22Rv1 (cell line): ENCODE results near the gene ACSS3.
"Not testable (repeated sequence)": the region's sequence is repeated elsewhere in the genome, so short reads cannot be mapped to it uniquely, and the experiment has no call there.

Source experiments
- H3K27ac ChIP-seq: fragments of 450-650 bp; 2 replicates; pipeline ENCODE4 v1.5.1; 2017
- ZFX ChIP-seq: fragments of 450-650 bp; IDR thresholded peaks from 2 replicates; pipeline ENCODE4 v1.6.1; 2017; ENCODE audit warnings: antibody characterized with exemption, borderline replicate concordance
- TF ChIP-seq, protein P1 (sequence below): fragments of 450-650 bp; IDR thresholded peaks from 2 replicates; pipeline ENCODE4 v1.5.1; 2017; ENCODE audit warnings: mild to moderate bottlenecking

Gene ACSS3

DNA sequence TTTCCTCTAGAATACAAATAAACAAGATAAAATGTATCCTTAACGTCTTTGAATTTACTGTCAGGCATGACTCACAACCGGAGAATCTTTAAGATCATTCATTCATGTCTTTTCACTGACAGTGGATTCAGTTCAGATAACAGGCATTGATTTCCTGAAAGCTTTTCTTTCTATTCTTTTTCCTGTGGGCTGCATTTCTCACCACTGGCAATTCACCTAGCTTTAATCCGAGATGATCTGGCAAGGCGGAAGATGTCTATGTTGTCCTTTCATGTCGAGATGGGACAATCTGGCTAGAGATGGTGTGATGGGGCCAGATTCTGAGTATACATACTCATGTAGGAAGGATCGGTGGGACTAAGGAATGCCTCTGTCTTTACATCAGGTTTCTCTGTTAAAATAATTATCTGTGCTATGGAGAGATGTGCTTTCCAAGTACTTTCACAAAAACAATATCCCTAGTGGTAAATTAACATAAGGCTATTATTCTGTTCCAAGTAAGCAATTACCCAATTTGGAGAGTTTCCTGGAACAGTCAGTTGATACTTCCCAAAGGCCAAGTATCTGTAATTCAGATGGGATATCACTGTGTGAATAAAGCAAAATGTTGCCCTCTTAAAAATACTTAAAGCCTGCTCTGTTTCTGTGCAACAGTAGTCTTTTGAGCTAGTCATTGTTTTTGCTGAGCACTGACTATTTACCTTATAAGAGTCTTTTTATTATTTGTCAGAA, 17.8 kb downstream of the ACSS3 start:
- TF ChIP-seq, protein P1, sequence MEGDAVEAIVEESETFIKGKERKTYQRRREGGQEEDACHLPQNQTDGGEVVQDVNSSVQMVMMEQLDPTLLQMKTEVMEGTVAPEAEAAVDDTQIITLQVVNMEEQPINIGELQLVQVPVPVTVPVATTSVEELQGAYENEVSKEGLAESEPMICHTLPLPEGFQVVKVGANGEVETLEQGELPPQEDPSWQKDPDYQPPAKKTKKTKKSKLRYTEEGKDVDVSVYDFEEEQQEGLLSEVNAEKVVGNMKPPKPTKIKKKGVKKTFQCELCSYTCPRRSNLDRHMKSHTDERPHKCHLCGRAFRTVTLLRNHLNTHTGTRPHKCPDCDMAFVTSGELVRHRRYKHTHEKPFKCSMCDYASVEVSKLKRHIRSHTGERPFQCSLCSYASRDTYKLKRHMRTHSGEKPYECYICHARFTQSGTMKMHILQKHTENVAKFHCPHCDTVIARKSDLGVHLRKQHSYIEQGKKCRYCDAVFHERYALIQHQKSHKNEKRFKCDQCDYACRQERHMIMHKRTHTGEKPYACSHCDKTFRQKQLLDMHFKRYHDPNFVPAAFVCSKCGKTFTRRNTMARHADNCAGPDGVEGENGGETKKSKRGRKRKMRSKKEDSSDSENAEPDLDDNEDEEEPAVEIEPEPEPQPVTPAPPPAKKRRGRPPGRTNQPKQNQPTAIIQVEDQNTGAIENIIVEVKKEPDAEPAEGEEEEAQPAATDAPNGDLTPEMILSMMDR, result no peak
- no peak for TF ChIP-seq ZFX
- H3K27ac ChIP-seq, result no peak overlapping the region

DNA sequence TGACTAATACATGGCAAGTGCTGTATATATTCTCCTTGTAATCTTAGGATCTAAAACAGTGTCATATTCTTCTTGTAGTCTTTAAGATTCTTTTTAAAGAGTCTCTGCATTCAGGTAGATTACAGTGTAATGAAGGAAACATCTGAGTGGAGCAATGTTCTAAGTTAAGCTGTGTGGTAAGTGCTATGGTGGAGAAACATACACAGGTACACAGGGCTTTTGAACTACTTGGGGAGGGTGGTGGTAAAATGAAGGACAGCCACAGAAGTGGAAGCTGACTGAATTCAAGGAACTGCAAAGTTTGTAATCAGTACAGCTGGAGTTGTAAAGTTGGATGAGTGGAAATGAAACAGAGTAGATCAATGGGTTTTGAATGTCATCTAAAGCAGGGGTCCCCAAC, 27.8 kb downstream of the ACSS3 start:
- TF ChIP-seq, protein P1, result no peak
- TF ChIP-seq ZFX, result no peak
- H3K27ac ChIP-seq, result no peak overlapping the region

DNA sequence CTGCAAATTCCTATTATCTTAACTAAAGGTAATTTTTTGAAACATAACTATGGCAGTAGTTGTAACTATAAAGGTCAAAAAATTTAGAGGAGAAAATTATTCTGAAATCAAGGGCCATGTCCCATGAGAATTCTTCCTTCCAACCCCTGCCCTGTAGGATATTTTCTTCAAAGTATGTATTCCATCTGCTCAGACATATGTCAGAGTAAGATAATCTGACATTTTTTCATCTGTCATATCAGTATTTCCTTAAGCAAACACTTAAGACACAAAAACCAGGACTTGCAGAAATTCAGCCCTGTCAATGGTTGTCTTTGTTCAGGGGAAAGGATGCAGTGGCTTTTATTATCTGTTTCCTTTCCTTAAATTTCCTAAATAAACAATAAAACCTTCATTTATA, 36.3 kb downstream of the ACSS3 start:
- H3K27ac ChIP-seq, result no peak overlapping the region
- TF ChIP-seq, protein P1, result no peak
- no peak for TF ChIP-seq ZFX

DNA sequence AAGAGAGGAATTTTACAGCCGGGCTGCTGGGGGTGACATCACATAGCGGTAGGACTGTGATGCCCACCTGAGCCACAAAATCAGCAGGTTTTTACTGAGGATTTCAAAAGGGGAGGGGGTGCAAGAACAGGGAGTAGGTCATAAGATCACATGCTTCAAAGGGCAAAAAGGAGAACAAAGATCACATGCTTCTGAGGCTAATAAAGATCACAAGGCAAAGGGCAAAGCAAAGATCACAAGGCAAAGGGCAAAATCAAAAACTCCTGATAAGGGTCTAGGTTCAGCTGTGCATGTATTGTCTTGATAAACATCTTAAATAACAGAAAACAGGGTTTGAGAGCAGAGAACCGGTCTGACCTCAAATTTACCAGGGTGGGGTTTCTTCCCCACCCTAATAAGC, 41.2 kb downstream of the ACSS3 start:
- H3K27ac ChIP-seq, result not testable (repeated sequence)

DNA sequence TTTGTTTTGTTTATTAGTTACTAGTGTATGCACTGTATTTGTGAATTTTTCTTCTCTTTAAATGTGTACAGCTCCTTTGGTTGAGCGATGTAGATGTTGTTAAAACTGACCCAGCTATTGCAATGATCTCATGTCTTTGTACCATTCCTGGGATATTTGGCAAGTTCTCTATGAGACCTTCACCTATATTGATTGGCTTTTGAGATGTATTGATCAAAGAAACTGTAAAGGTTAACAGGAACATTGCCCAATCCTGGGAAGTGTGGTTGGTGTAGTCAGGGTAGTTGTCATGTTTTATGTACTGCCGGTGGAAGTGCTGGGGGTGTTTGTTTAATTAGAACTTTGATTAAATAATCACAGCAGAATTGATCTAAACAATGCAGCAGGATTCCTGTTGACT, 43.1 kb downstream of the ACSS3 start:
- TF ChIP-seq ZFX, result no peak
- TF ChIP-seq, protein P1, result no peak
- H3K27ac ChIP-seq, result no peak overlapping the region

DNA sequence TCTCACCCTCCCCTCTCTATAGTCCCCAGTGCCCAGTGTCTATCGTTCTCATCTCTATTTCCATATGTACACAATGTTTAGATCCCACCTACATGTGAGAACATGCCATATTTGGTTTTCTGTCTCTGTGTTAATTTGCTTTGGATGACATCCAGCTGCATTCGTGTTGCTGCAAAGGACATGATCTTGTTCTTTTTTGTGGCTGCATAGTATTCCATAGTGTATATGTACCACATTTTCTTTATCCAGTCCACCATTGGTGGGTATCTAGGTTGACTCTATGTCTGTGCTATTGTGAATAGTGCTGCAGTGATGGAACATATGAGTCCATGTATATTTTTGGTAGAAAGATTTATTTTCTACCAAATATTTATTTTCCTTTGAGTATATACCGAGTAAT, 45.7 kb downstream of the ACSS3 start:
- H3K27ac ChIP-seq, result no peak overlapping the region
- no peak for TF ChIP-seq ZFX
- TF ChIP-seq, protein P1, result no peak

DNA sequence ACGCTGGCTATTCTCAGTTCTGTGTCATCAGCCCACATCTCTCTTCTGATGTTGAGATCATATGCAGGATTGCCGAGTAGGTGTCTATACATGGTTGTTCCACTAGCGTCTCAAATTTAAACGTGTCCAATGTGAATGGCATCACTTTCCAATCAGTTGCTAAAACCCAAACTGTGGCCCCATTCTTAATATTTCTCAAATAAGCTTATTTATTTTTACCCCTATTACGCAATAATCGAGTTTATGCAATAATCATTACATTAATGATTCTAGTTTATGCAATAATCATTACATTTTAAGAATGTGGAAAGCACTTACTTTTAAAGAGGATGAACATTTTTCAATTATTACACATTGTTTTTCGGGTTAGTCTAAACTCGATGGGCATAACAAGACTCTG, 47.8 kb downstream of the ACSS3 start:
- H3K27ac ChIP-seq, result no peak overlapping the region
- TF ChIP-seq, protein P1, result no peak
- no peak for TF ChIP-seq ZFX
